ENCODE measurements around the gene GARS1.

GARS1 gene

GRCh38 chr7:30656006-30656957 is 61.6 kb downstream of the GARS1 start:
- DNase-seq (ENCODE audit: low spot score): no peak

GRCh38 chr7:30657131-30657530 is 62.5 kb downstream of the GARS1 start:
- no peak for DNase-seq (ENCODE audit: low spot score)

- no peak for DNase-seq (ENCODE audit: low spot score)
Measured at GRCh38 chr7:30658479-30659074, 63.9 kb downstream of the GARS1 start.

GRCh38 chr7:30659312-30659711 is 64.6 kb downstream of the GARS1 start:
- no peak for DNase-seq (ENCODE audit: low spot score)

GRCh38 chr7:30660331-30661255 is 65.9 kb downstream of the GARS1 start:
- DNase-seq (ENCODE audit: low spot score): no peak

GRCh38 chr7:30661926-30662325 is 67.2 kb downstream of the GARS1 start:
- DNase-seq (ENCODE audit: low spot score): no peak

- DNase-seq (ENCODE audit: low spot score): no peak
Measured at GRCh38 chr7:30662431-30662939, 67.8 kb downstream of the GARS1 start.

- DNase-seq (ENCODE audit: low spot score): no peak
Measured at GRCh38 chr7:30663414-30663813, 68.7 kb downstream of the GARS1 start.

GRCh38 chr7:30664184-30664885 is 69.7 kb downstream of the GARS1 start:
- no peak for DNase-seq (ENCODE audit: low spot score)

GRCh38 chr7:30665043-30665442 is 70.4 kb downstream of the GARS1 start:
- no peak for DNase-seq (ENCODE audit: low spot score)

- no peak for DNase-seq (ENCODE audit: low spot score)
Measured at GRCh38 chr7:30665449-30665848, 70.8 kb downstream of the GARS1 start.

GRCh38 chr7:30667172-30667571 is 72.5 kb downstream of the GARS1 start:
- DNase-seq (ENCODE audit: low spot score): no peak

GRCh38 chr7:30668102-30668501 is 73.4 kb downstream of the GARS1 start:
- DNase-seq (ENCODE audit: low spot score): no peak

GRCh38 chr7:30671793-30672465 is 77.3 kb downstream of the GARS1 start:
- DNase-seq (ENCODE audit: low spot score): no peak

GRCh38 chr7:30674420-30674819 is 79.7 kb downstream of the GARS1 start:
- DNase-seq (ENCODE audit: low spot score): no peak

- no peak for DNase-seq (ENCODE audit: low spot score)
Measured at GRCh38 chr7:30674876-30675275, 80.2 kb downstream of the GARS1 start.

- no peak for DNase-seq (ENCODE audit: low spot score)
Measured at GRCh38 chr7:30678805-30679204, 84.1 kb downstream of the GARS1 start.

GRCh38 chr7:30679664-30680063 is 85.0 kb downstream of the GARS1 start:
- no peak for DNase-seq (ENCODE audit: low spot score)

GRCh38 chr7:30681331-30681797 is 86.7 kb downstream of the GARS1 start:
- no peak for DNase-seq (ENCODE audit: low spot score)

- no peak for DNase-seq (ENCODE audit: low spot score)
Measured at GRCh38 chr7:30681815-30682211, 87.1 kb downstream of the GARS1 start.

Data from pons (tissue), 1 donor.